HepG2 (cell line): ENCODE measurements around the gene FITM1. TPM values are rescaled to one million over a fixed set of nuclear protein-coding genes. Genes with fewer than 3 reads are reported as not detected.

Experiments used
- ATAC-seq: fragments of 200-7000 bp; cut with Tn5 transposase; 3 replicates; pipeline ENCODE4 v1.9.1; 2020; ENCODE audit warnings: mild to moderate bottlenecking, moderate library complexity
- BruUV-seq: library from RNA; stranded (reverse); fragments of 400-500 nt; replicated peaks from 2 replicates; lab custom pipeline; 2021; lab: Mats Ljungman, UMichigan
- CTCF ChIA-PET: fragments of 300-600 bp; formaldehyde crosslinking; extraction: SDS; loops from one replicate; lab custom pipeline; 2021; ENCODE audit warnings: low total read pairs, inconsistent platforms, low intra/inter-chr PET ratio; lab: Yijun Ruan, JAX
- POLR2A ChIA-PET: fragments of 350-600 bp; sonication (Branson Sonifier 250); formaldehyde crosslinking; loops from one replicate; lab custom pipeline; 2020; ENCODE audit warnings: antibody characterized with exemption, inconsistent platforms; lab: Yijun Ruan, JAX
- DNase-seq: peaks from one replicate; pipeline ENCODE4 v3.0.0-alpha.2; 2015; ENCODE audit warnings: low spot score
- FAIRE-seq: peaks from 3 replicates; lab custom pipeline; 2011; peaks lifted over from hg19 to GRCh38; lab: Jason Lieb, UNC
- H2AFZ ChIP-seq: one replicate; pipeline ENCODE4 v1.6.1; 2011; ENCODE audit warnings: low read length, inconsistent platforms
- H3K27ac ChIP-seq: fragments of 300-600 bp; 3 replicates; pipeline ENCODE4 v1.8.0; 2011; ENCODE audit warnings: mixed run types, mild to moderate bottlenecking, mixed read lengths, low read length, inconsistent platforms; ENCODE audit not compliant: insufficient read depth; ENCODE audit errors: extremely low read length
- H3K27me3 ChIP-seq, 2 experiments: fragments of 200-600 bp in 1 of 2; 2 replicates in 1 of 2; 3 replicates in 1 of 2; pipeline versions ENCODE4 v1.6.0 to v1.8.0; 2011; ENCODE audit warnings: low read length in 2 of 2, mild to moderate bottlenecking in 2 of 2, moderate library complexity in 2 of 2, inconsistent platforms in 1 of 2; ENCODE audit not compliant: insufficient read depth in 2 of 2, control insufficient read depth in 1 of 2
- H3K36me3 ChIP-seq, 2 experiments: fragments of 200-600 bp in 1 of 2; replicated peaks in 1 of 2; 2 replicates in 1 of 2; 3 replicates in 1 of 2; pipeline versions ENCODE4 v1.5.1 to v1.8.0; 2011; ENCODE audit warnings: low read length in 2 of 2, inconsistent platforms in 1 of 2; ENCODE audit not compliant: insufficient read depth in 2 of 2, control insufficient read depth in 1 of 2
- H3K4me1 ChIP-seq: 2 replicates; pipeline ENCODE4 v1.5.1; 2012; ENCODE audit warnings: low read length, inconsistent platforms; ENCODE audit not compliant: insufficient read depth
- H3K4me2 ChIP-seq: 2 replicates; pipeline ENCODE4 v1.6.0; 2011; ENCODE audit warnings: low read depth, low read length, inconsistent platforms
- H3K4me3 ChIP-seq, 3 experiments: fragments of 200-600 bp in 1 of 3; sonication (generic), shearing (Covaris generic) in 1 of 3; replicated peaks in 1 of 3; 2 replicates each; pipeline ENCODE4 v1.5.1; 2011 to 2016; ENCODE audit warnings: low read length in 3 of 3, inconsistent platforms in 2 of 3, low read depth in 2 of 3, mild to moderate bottlenecking in 2 of 3, control low read depth in 1 of 3, mixed read lengths in 1 of 3; ENCODE audit not compliant: insufficient read depth in 1 of 3
- H3K79me2 ChIP-seq: one replicate; pipeline ENCODE4 v1.6.1; 2011; ENCODE audit warnings: low read length, inconsistent platforms; ENCODE audit not compliant: insufficient read depth
- H3K9ac ChIP-seq: 2 replicates; pipeline ENCODE4 v1.6.0; 2011; ENCODE audit warnings: mild to moderate bottlenecking, low read depth, low read length, inconsistent platforms; ENCODE audit not compliant: insufficient read depth
- H3K9me3 ChIP-seq: 2 replicates; pipeline ENCODE4 v1.5.1; 2012; ENCODE audit warnings: mild to moderate bottlenecking, low read length
- H4K20me1 ChIP-seq: 2 replicates; pipeline ENCODE4 v1.6.0; 2011; ENCODE audit warnings: inconsistent platforms, mild to moderate bottlenecking, low read length, moderate library complexity; ENCODE audit not compliant: insufficient read depth
- BCL6 ChIP-seq: IDR thresholded peaks from 2 replicates; pipeline ENCODE4 v1.6.1; 2016; ENCODE audit warnings: missing genetic modification reagents, missing compliant biosample characterization
- EED ChIP-seq: sonication (generic); formaldehyde crosslinking; IDR thresholded peaks from 2 replicates; pipeline ENCODE4 v1.5.0; 2020; ENCODE audit warnings: mild to moderate bottlenecking, missing genetic modification reagents
- HMGA1 ChIP-seq: sonication (generic); formaldehyde crosslinking; conservative IDR thresholded peaks from 2 replicates; pipeline ENCODE4 v1.4.0; 2020; ENCODE audit warnings: missing genetic modification reagents
- HOXD1 ChIP-seq: sonication (generic); formaldehyde crosslinking; IDR thresholded peaks from 2 replicates; pipeline ENCODE4 v1.5.0; 2020; ENCODE audit warnings: missing genetic modification reagents
- KLF12 ChIP-seq: sonication (generic); formaldehyde crosslinking; IDR thresholded peaks from 2 replicates; pipeline ENCODE4 v1.4.0; 2020; ENCODE audit warnings: missing genetic modification reagents, borderline replicate concordance
- MXD1 ChIP-seq: sonication (generic); formaldehyde crosslinking; IDR thresholded peaks from 2 replicates; pipeline ENCODE4 v1.4.0; 2020; ENCODE audit warnings: mild to moderate bottlenecking, missing genetic modification reagents
- POLR2AphosphoS5 ChIP-seq: IDR thresholded peaks from 2 replicates; pipeline ENCODE4 v1.6.1; 2012; ENCODE audit warnings: low read depth, low read length
- RXRA ChIP-seq: sonication (generic); formaldehyde crosslinking; IDR thresholded peaks from 2 replicates; pipeline ENCODE4 v1.5.1; 2020; ENCODE audit warnings: missing genetic modification reagents
- SRF ChIP-seq: IDR thresholded peaks from 2 replicates; pipeline ENCODE4 v1.6.1; 2011; ENCODE audit warnings: mild to moderate bottlenecking, low read depth, low read length, moderate library complexity
- TP53 ChIP-seq: sonication (generic); formaldehyde crosslinking; conservative IDR thresholded peaks from 2 replicates; pipeline ENCODE4 v1.4.0; 2020; ENCODE audit warnings: missing genetic modification reagents
- ZNF18 ChIP-seq: sonication (generic); formaldehyde crosslinking; IDR thresholded peaks from 2 replicates; pipeline ENCODE4 v1.8.0; 2022; ENCODE audit warnings: mild to moderate bottlenecking, missing genetic modification reagents; ENCODE audit not compliant: insufficient replicate concordance
- ZNF350 ChIP-seq: sonication (generic); formaldehyde crosslinking; IDR thresholded peaks from 2 replicates; pipeline ENCODE4 v1.4.0; 2020; ENCODE audit warnings: mild to moderate bottlenecking, low read depth, missing genetic modification reagents, borderline replicate concordance
- ZNF7 ChIP-seq: IDR thresholded peaks from 2 replicates; pipeline ENCODE4 v1.6.1; 2016; ENCODE audit warnings: missing biosample characterization, missing genetic modification reagents
- ZNF749 ChIP-seq: sonication (generic); formaldehyde crosslinking; IDR thresholded peaks from 2 replicates; pipeline ENCODE4 v1.8.0; 2022; ENCODE audit warnings: mild to moderate bottlenecking, missing genetic modification reagents, moderate library complexity, borderline replicate concordance
- ZNF780A ChIP-seq: sonication (generic); formaldehyde crosslinking; IDR thresholded peaks from 2 replicates; pipeline ENCODE4 v1.8.0; 2022; ENCODE audit warnings: mild to moderate bottlenecking, missing genetic modification reagents, moderate library complexity
- ZNF850 ChIP-seq: sonication (generic); formaldehyde crosslinking; conservative IDR thresholded peaks from 2 replicates; pipeline ENCODE4 v1.9.0; 2021; ENCODE audit warnings: mild to moderate bottlenecking, missing genetic modification reagents
- WGBS: methylation state at CpG from one replicate; pipeline ENCODE4 v1.1.6; 2017; ENCODE audit warnings: low lambda C conversion rate; 5-methylcytosine and 5-hydroxymethylcytosine counted together
- in situ Hi-C: cut with HindIII; loops from 2 replicates; pipeline ENCODE4 v1.10.0; 2017; ENCODE audit warnings: low pct_unique_long_range_greater_than_20kb; ENCODE audit not compliant: extremely low pct_ligation_motif_present
- intact Hi-C: fragments of 100-400 bp; cut with micrococcal nuclease; formaldehyde crosslinking; loops from one replicate; pipeline ENCODE4 v1.10.0; 2022; ENCODE audit not compliant: unreplicated experiment
- polyA plus RNA-seq, 8 experiments: library from polyadenylated mRNA; depleted of rRNA in 3 of 8; stranded (reverse) in 7 of 8; unstranded in 1 of 8; fragments of >200 nt; fragmentation: Illumina TruSeq in 4 of 8; extraction: Trizol in 4 of 8; gene quantifications; 2 replicates each; pipeline versions ENCODE4 v1.2.1 to v1.2.3, GENCODE V29; 2011 to 2016; ENCODE audit warnings: low read depth in 4 of 8, missing spikeins in 1 of 8, mixed read lengths in 1 of 8; ENCODE audit not compliant: insufficient read depth in 1 of 8
- total RNA-seq, 5 experiments: library from RNA; depleted of rRNA; stranded (reverse); fragments of >200 nt; fragmentation: Illumina TruSeq; extraction: Trizol; gene quantifications; 2 replicates each; pipeline ENCODE4 v1.2.3, GENCODE V29; 2016; ENCODE audit warnings: low read depth in 1 of 5

FITM1 gene
- total and polyA plus RNA-seq, 2 of the 13 experiments (the other 11 are each of a cell fraction or from before 2014, with no cell fraction given): 2.7 to 5.8 TPM

DNA sequence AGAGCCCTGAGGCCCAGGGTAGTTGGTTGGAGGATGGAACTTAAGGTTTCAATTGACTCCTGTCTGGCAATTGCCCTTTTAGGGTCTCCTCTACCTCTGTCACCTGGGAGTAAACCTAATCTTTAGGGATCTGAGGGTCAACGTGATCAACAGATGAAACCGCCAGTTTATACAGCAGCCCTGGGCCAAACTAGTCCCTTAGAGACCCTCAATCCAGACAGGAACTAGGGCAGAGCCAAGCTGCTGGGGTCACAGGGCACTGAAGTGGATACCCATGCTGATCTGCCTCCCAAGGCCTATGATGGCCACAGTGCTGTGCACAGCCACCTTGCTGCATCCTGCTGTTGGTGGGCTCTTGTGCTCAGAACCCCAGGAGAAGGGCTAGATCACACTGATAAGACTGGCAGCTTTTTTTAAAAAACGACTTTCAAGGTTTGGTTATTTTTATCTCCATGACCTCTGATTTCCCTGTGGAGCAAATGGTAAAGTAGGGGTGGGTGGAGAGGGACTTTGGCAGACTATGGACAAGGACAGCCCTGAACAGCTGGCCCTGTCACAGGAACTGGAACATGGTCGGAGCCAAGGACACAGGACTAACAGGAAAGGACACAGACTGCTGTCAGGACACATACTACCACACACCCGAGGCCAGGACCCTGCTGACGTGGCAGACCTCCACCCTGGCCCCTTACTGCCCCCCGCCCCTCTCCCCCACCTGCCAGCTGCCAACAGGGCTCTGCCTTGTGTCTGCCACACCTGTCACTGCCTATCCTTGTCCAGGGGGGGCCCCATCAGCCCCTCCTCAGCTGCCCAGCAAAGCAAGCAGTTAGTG is 474 bp downstream of the FITM1 start:
- Histone ChIP-seq H3K9me3 (no peaks in the 10 kb centered on the region), H3K27ac (peak overlapping the region; percentile 48), H3K9ac (peak overlapping the region; percentile 11), H3K4me2 (peak overlapping the region; percentile 12), H3K79me2 (no peaks in the 10 kb centered on the region), H3K36me3 (no peaks in the 10 kb centered on the region), H3K4me3 (peak overlapping the region in 1 of 3 experiments; percentile 2; a peak in 1 of 6 replicates), H3K4me1 (peaks cover 52% of the 10 kb centered on the region), H3K27me3 (no peaks in the 10 kb centered on the region; a peak in 1 of 5 replicates), H4K20me1 (no peaks in the 10 kb centered on the region), H2AFZ (no peak overlapping the region)
- FAIRE-seq (peak; percentile 40), ATAC-seq (peak; percentile 55), DNase-seq (peak; percentile 81)
- in situ Hi-C loops: loop anchor here (25.0 kb wide), 1 partner anchor 819 kb away; the partner anchor contains the start of genes BCL2L2, PABPN1 and PPP1R3E
- ChIA-PET POLR2A (interaction anchor here (0.6 to 22.7 kb wide), 8 partner anchors 9 to 78 kb away, joined by 3 to 977 read pairs (median 10); partner anchors contain the start of genes DCAF11, EMC9, IPO4 and IRF9), CTCF (no interaction called here)
- intact Hi-C loops: no loop called here
- no TSS peak for BruUV-seq
- 40% methylated on average over 7 of the region's 7 CpGs for WGBS
- peak; percentile 100; the same call in 1 of the 2 replicates for TF ChIP-seq HMGA1 (CRISPR knock-in tag)
- TF ChIP-seq ZNF7: no peak
- no peak for TF ChIP-seq HOXD1 (CRISPR knock-in tag)
- TF ChIP-seq RXRA (CRISPR knock-in tag): peak; percentile 48
- no peak for TF ChIP-seq ZNF850 (CRISPR knock-in tag)
- TF ChIP-seq ZNF780A (CRISPR knock-in tag): no peak
- peak; percentile 40; the same call in 1 of the 2 replicates for TF ChIP-seq EED (CRISPR knock-in tag)
- TF ChIP-seq ZNF350: no peak; the same call in 1 of the 2 replicates
- peak; percentile 47; the same call in 1 of the 2 replicates for TF ChIP-seq BCL6
- TF ChIP-seq POLR2AphosphoS5: no peak
- TF ChIP-seq SRF: no peak
- no peak for TF ChIP-seq ZNF749
- TF ChIP-seq ZNF18 (CRISPR knock-in tag): no peak
- TF ChIP-seq TP53 (CRISPR knock-in tag): no peak
- TF ChIP-seq KLF12 (CRISPR knock-in tag): no peak
- no peak for TF ChIP-seq MXD1 (CRISPR knock-in tag)
